Panc1 (cell line): ENCODE measurements around the gene ATPAF2. TPM values are rescaled to one million over a fixed set of nuclear protein-coding genes. Genes with fewer than 3 reads are reported as not detected.

Experiments used
- ATAC-seq: fragments of 200-7000 bp; cut with Tn5 transposase; 2 replicates; pipeline ENCODE4 v1.9.1; 2020; ENCODE audit warnings: mild to moderate bottlenecking, moderate library complexity
- BruUV-seq: library from RNA; stranded (reverse); fragments of 400-500 nt; replicated peaks from 2 replicates; lab custom pipeline; 2021; lab: Mats Ljungman, UMichigan
- CTCF ChIA-PET: fragments of 300-600 bp; sonication (Branson Sonifier 250); formaldehyde crosslinking; loops from one replicate; lab custom pipeline; 2022; ENCODE audit warnings: antibody characterized with exemption; lab: Charles Lee
- POLR2A ChIA-PET: fragments of 300-600 bp; sonication (Branson Sonifier 250); formaldehyde crosslinking; loops from one replicate; lab custom pipeline; 2022; ENCODE audit warnings: antibody characterized with exemption; lab: Charles Lee
- DNase-seq: peaks from one replicate; pipeline ENCODE4 v3.0.0-alpha.2; 2010; ENCODE audit warnings: low read depth, low spot score
- H3K27ac ChIP-seq: 2 replicates; pipeline ENCODE4 v1.5.1; 2011; ENCODE audit warnings: mild to moderate bottlenecking, low read length, inconsistent platforms
- H3K27me3 ChIP-seq: fragments of 200-500 bp; sonication (Bioruptor generic); 2 replicates; pipeline ENCODE4 v1.6.0; 2014; ENCODE audit warnings: low read length, inconsistent platforms; ENCODE audit not compliant: control insufficient read depth, insufficient read depth
- H3K36me3 ChIP-seq: fragments of 200-500 bp; sonication (Bioruptor generic); 2 replicates; pipeline ENCODE4 v1.5.1; 2014; ENCODE audit warnings: inconsistent platforms, mild to moderate bottlenecking, low read length, moderate library complexity; ENCODE audit not compliant: control insufficient read depth, insufficient read depth
- H3K4me1 ChIP-seq: 2 replicates; pipeline ENCODE4 v1.5.1; 2011; ENCODE audit warnings: inconsistent platforms, mild to moderate bottlenecking, low read length, moderate library complexity; ENCODE audit not compliant: control insufficient read depth, insufficient read depth
- H3K4me3 ChIP-seq, 2 experiments: 2 replicates each; pipeline ENCODE4 v1.5.1; 2011 to 2012; ENCODE audit warnings: low read depth in 2 of 2, low read length in 2 of 2, mild to moderate bottlenecking in 2 of 2, inconsistent platforms in 1 of 2, moderate library complexity in 1 of 2
- H3K9me3 ChIP-seq: fragments of 200-500 bp; sonication (Bioruptor generic); 2 replicates; pipeline ENCODE4 v1.5.1; 2014; ENCODE audit warnings: low read depth, mild to moderate bottlenecking, inconsistent platforms, low read length, moderate library complexity; ENCODE audit not compliant: control insufficient read depth, insufficient read depth
- CTCF ChIP-seq: fragments of 450-650 bp; IDR thresholded peaks from 2 replicates; pipeline ENCODE4 v1.5.1; 2017; ENCODE audit warnings: mild to moderate bottlenecking
- POLR2AphosphoS5 ChIP-seq: IDR thresholded peaks from 2 replicates; pipeline ENCODE4 v1.6.1; 2012; ENCODE audit warnings: mild to moderate bottlenecking, low read depth, low read length, moderate library complexity
- REST ChIP-seq, 2 experiments: IDR thresholded peaks; 2 replicates each; pipeline ENCODE4 v1.6.1; 2011 to 2012; ENCODE audit warnings: low read depth in 2 of 2, control low read depth in 1 of 2, low read length in 1 of 2, mild to moderate bottlenecking in 1 of 2, moderate library complexity in 1 of 2; ENCODE audit not compliant: insufficient read depth in 1 of 2
- SIN3A ChIP-seq: IDR thresholded peaks from 2 replicates; pipeline ENCODE4 v1.6.1; 2012; ENCODE audit warnings: low read depth, mild to moderate bottlenecking, low read length, moderate library complexity, borderline replicate concordance; ENCODE audit not compliant: insufficient read depth
- TCF7L2 ChIP-seq: IDR thresholded peaks from 2 replicates; pipeline ENCODE4 v1.6.1; 2011; ENCODE audit warnings: mild to moderate bottlenecking, low read depth, low read length, inconsistent platforms
- in situ Hi-C: cut with HindIII; loops from 2 replicates; pipeline ENCODE4 v1.10.0; 2016; ENCODE audit warnings: low sequenced_read_pairs, low pct_unique_long_range_greater_than_20kb
- intact Hi-C: fragments of 100-400 bp; cut with micrococcal nuclease; formaldehyde crosslinking; loops from one replicate; pipeline ENCODE4 v1.10.0; 2022; ENCODE audit not compliant: unreplicated experiment
- total RNA-seq: library from RNA; stranded (reverse); gene quantifications from one replicate; pipeline ENCODE4 v1.2.1, GENCODE V29; 2021; ENCODE audit not compliant: unreplicated experiment

Gene ATPAF2
- total RNA-seq, 1 experiment from 2014 or later, result 22.3 TPM

GRCh38 chr17:18042983-18043382, 4.0 kb upstream of the ATPAF2 start:
- Histone ChIP-seq H3K9me3 (no peaks in the 10 kb centered on the region), H3K36me3 (no peaks in the 10 kb centered on the region; the same call in 1 of the 2 replicates), H3K27me3 (no peaks in the 10 kb centered on the region), H3K4me3 (no peak overlapping the region), H3K4me1 (peaks cover 18% of the 10 kb centered on the region), H3K27ac (no peak overlapping the region)
- DNase-seq (no peak), ATAC-seq (no peak)
- TF ChIP-seq TCF7L2, result no peak
- TF ChIP-seq CTCF, result no peak
- TF ChIP-seq REST (IDR thresholded peaks at IDR 0.05; ENCODE audit: insufficient read depth in 1 of 2, low read depth in 2 of 2, low read length in 1 of 2), result no peak
- no peak for TF ChIP-seq SIN3A
- no peak for TF ChIP-seq POLR2AphosphoS5
- in situ Hi-C loops, result no loop called here
- intact Hi-C loops, result no loop called here
- POLR2A ChIA-PET, result no interaction called here
- BruUV-seq, result no TSS peak
- CTCF ChIA-PET, result no interaction called here

- intact Hi-C loops, result no loop called here
- Histone ChIP-seq H3K4me3 (no peak overlapping the region), H3K27ac (peak overlapping the region; percentile 4; the same call in 1 of the 2 replicates), H3K9me3 (no peaks in the 10 kb centered on the region), H3K36me3 (no peaks in the 10 kb centered on the region; the same call in 1 of the 2 replicates), H3K27me3 (no peaks in the 10 kb centered on the region), H3K4me1 (peaks cover 22% of the 10 kb centered on the region)
- TF ChIP-seq REST (IDR thresholded peaks at IDR 0.05; ENCODE audit: insufficient read depth in 1 of 2, low read depth in 2 of 2, low read length in 1 of 2), result no peak
- no peak for TF ChIP-seq CTCF
- TF ChIP-seq TCF7L2, result no peak
- TF ChIP-seq SIN3A, result no peak
- no peak for TF ChIP-seq POLR2AphosphoS5
- BruUV-seq, result TSS peak; percentile 56
- ChIA-PET CTCF (no interaction called here), POLR2A (no interaction called here)
- DNase-seq (no peak), ATAC-seq (no peak)
- in situ Hi-C loops, result no loop called here
Measured at GRCh38 chr17:18041776-18042175, 2.8 kb upstream of the ATPAF2 start.
